ENCODE measurements around the gene FAXC. TPM values are rescaled to one million over a fixed set of nuclear protein-coding genes. Genes with fewer than 3 reads are reported as not detected.
"Not testable (repeated sequence)": the region's sequence is repeated elsewhere in the genome, so short reads cannot be mapped to it uniquely, and the experiment has no call there.

FAXC gene
- total RNA-seq, 1 donor from 2014 or later, result 2.0 TPM

DNA sequence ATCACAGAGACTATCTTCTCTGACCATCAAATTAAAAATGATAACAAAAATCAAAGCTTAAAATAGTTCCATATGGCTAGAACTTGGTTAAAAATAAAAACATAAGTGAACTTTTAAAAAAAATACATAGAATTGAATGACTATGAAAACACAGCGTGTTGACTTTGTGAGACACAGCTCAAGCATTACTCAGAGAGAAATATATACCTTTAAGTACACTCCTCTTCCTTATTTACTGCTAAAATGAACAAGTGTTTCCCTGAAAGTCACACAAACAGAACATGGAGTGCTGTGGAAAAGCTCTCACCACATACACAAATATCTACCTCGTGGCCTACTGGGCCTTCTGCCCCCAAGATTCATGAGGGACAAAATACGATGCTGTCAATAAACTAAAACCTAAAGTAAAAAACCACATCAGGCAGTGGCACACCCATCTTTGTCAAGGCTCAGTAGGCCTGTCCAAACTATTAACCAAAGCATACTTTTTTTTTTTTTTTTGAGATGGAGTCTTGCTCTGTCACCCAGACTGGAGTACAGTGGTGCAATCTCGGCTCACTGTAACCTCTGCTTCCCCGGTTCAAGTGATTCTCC is 7.5 kb downstream of the FAXC start:
- DNase-seq, result no peak

DNA sequence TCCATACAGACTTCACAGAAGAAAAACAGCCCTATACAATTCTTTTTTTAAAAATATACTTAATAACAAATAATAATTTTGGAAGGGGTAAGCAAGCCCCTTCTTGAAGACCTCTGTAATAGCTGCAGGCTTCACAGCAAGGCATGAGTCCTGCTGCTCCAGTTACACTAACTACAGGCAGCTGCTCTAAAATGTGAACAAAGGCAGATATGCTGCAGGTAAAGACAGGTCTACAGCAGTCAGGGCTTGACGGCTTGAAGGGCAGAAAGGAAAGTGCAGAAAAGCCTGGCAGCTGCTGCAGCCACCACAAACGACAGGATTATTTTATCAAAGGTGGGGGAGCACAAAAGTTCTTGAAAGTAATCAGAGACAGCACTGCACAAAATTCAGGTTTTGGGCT is 11.3 kb downstream of the FAXC start:
- no peak for DNase-seq

DNA sequence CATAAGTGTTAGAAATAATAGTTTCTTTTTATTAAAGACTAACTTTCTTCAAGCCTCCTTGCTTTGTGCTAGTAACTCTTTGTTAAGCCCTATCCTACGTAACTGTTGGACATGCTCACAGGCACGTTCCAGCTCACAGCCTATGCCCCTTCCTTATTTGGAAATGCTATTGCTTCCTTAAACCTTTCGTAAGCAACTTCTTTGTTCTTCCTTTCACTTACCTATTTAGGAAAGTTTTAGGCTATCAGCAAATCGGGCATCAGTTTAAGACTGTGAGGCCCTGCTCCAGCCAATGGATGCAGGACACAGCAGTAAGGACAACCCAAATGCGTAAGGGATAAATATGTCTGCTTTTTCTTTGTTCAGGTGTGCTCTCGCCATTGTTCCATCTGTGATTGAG is 14.2 kb downstream of the FAXC start:
- DNase-seq, result not testable (repeated sequence)

DNA sequence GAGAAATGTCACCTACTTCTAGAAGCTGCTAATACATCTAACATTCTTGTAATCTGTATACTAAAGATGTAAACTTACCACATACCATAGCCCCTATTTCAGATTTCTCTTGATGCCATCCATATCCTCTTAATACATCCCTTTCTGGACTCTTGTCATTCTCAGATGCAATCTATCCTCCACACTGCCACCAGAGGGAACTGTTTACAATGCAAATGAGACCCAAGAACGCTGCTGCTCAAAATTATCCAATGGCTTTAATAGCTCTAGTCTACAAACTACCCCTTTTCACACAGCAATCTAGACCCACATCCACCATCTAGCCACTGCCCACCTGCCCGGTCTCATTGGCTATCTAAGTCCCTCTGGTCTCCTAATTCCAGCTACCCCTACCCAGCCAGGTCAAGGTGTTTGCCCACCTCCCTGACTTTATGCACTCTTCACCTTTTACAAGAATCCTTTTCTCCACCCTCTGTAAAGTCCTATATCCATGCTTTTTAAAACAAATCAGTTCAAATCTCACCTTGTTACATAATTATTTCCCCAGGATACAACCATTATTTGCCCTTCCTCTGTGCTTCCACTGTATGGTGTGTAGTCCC is 14.8 kb downstream of the FAXC start:
- no peak for DNase-seq

DNA sequence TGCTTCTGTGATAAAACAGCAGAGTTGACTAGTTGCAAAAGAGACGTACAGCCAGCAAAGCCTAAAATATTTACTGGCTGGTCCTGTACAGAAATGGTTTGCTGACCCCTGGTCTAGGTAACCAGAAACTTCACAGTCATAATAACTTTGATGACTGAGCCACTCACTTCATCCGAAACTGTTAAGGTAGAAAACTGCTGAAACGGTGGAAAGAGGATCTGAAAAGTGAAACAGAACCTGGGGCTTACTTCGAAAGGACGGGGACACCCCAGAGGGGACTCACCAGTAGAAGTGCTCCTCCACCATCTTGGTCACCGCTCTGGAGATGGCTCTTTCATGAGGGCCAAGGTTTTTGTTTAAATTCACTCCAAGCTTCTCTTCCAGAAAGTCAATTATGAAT is 16.4 kb downstream of the FAXC start:
- no peak for DNase-seq

DNA sequence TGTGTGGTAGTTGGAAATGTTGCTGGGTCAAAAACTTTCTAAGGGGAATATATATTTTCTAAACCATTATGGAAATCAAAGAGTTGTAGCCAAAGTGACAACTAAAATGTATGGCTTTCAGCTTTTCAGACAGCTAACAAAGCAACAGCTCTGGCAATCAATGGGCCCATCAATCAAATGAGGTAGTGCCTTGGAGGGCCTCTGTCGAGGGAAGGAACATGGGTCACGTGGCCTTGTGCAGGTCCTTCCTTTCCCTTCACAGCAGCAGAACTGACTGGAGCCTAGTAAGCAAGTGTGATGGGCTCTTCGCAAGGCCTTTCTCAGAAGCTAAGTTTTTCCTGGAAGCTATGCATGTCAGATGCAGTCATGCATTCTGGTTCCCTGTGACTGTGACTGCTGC is 17.9 kb downstream of the FAXC start:
- no peak for DNase-seq

DNA sequence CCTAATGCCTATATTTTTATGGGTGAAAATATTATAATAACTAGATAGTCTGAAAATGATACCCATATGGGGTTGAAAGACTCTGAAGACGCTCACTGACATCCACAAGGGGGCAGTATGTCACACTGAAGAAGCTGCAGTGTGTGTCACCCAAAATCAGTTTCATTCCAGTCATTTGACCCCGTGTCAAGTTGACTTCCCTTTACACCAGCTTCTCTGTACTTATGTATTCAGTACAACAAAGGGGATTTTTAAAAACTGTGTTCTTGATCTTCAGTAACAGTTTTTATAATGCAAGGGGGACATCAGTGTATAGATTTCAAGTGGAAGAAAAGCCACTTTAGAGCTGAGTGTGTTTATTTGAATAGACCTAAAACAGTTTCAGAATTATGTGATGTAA is 19.3 kb downstream of the FAXC start:
- no peak for DNase-seq

DNA sequence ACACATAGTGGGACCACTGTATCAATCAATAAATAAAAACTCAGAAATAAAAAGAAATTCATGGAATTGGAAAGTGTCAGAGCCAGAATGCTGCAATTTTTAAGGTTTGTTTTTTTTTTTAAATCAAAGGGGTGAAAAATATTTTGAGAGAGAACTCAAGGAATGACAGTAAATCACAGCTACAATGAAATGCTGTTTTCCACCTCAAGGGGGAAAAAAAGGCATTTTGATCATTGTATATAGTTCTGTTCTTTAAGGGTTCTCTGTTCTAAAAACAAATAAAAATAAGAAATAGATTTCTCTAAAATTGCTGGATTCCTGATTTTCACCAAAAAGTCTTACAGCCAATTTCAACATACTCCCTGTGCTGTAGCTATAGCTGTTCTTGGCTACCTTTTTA is 24.5 kb downstream of the FAXC start:
- DNase-seq, result no peak

DNA sequence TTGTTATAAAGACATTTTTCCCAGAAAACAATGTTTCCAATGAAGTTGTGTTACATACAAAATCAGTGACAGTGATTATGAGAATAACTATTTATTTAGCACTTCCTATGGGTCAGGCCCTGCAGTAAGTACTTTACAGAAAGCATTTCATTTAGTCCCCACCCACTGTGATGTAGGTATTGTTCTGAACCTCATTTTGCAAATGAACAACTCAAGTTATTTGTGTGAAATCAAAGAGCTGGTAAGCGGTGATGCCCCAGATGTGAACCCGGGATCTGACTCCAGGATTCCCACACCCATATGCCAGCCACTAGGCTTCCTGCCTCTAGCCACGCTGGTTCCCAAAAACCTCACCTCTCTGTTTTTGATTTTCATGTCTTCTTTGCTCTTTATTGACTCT is 30.9 kb downstream of the FAXC start:
- DNase-seq, result no peak

DNA sequence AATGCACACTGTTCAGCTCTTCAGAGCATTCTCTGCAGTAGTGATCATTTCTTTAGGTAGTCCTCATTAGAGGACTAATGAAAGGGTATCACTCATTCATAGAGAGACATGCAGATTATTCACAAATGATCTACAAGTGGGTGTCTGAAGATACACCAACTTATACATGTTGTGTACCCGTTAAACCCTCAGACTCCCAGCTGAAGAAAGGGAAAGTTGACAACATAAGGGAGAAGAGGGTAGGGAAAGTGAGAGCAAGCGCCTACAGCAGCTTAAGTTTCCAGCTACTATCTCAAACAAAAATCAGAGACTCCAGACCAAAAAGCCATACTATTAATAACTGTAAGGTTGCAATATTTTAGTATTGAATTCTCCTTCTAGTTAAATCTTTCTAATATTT is 37.1 kb downstream of the FAXC start:
- no peak for DNase-seq

DNA sequence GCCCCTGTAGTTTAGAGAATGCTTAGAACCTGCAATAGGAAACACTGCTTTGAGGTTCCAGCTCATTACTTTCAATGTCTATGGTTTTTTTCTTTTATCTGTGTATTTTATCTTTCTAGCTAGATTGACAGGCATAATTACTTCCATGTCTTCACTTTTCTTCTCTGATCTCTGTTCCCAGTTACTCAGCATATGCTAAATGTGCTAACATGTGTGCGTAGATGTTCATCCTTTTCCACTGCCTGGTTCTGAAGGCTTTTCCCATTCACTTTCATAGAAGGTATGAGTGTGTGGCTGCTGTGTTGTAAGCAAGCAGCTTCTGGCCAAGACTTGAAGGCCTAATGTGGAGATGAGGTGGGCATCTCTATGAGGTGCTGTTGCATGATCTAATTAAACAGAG is 38.9 kb downstream of the FAXC start:
- no peak for DNase-seq

DNA sequence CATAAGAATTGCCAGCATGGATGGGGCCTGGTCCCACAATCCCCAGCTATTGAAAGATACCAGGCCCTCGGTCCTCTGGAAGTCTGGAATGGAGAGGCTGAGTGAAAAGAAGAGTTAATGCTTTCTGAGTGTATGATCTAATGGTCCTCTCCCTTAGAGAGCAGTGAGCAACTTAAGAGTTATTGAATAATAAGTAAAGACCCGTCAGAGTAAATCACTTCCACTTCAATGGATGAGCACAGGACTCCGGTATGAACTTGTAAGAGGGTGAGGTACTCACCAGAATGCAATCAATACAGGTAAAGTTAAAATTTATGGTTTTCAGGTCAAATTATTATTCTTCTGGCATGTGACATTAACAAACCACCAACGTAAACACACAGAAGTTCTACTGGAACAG is 39.9 kb downstream of the FAXC start:
- no peak for DNase-seq

DNA sequence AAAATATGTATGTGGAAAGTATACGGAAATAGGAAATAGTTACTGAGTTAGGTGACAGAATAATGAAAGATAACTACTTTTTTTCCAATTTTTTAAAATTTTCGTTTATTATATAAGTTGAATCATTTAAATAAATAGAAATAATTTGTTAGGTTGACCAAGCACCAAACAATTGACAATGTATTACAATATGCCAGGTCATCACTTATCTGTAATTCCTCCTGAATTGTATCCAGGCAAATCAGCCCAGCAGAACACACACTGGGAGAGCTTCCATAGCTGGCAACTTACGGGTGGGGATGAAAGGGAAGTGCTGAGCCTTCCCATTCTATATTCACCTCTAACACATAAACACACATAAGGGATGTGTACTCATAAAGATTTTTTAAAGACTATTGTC is 40.7 kb downstream of the FAXC start:
- no peak for DNase-seq

DNA sequence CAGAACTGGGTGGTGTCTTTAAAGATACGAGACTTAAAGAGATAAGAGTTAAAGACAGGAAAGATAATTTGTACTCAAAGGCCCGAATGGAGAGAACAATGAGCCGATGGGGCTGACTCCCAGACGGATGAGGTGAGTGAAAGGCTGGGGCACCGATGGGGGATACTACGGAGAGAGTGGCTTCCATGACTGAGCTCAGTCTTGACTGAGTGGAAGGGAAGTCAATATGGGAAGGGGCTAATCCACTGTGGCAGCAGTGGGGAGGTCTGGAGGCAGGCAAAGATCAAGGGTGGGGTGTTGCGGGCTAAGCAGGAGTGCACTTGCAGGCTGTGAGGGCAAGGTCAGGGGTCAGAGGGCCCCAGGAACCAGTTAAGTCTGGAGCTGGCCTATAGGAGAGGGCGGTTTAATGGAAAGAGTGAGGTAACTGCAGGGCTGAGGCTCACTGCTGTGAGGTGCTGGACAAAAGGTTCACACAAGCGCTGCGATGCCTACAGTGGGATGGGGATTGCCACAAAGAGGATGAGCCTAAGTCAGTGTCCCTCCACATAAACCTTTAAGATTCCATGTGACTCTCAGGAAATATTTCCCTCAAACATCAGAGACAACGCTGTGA is 42.1 kb downstream of the FAXC start:
- DNase-seq, result no peak

DNA sequence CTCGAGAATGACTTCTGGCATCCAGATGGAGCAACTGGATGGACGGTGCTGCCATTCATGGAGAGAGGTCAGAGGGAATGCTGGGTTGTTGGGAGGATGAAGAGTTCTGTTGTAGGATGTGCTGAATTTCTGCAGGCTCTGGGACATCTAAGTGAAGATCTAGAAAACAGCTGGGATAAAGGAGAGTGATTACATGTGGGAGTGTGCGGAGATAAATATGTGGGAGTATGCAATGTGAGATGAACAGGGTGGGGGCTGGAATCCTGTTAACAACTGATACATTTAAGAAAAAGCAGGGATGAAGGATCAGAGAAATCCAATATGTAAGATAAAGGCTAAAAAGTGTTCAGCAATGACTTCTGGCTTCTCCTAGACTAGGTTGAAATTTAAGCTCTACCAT is 43.1 kb downstream of the FAXC start:
- DNase-seq, result no peak

DNA sequence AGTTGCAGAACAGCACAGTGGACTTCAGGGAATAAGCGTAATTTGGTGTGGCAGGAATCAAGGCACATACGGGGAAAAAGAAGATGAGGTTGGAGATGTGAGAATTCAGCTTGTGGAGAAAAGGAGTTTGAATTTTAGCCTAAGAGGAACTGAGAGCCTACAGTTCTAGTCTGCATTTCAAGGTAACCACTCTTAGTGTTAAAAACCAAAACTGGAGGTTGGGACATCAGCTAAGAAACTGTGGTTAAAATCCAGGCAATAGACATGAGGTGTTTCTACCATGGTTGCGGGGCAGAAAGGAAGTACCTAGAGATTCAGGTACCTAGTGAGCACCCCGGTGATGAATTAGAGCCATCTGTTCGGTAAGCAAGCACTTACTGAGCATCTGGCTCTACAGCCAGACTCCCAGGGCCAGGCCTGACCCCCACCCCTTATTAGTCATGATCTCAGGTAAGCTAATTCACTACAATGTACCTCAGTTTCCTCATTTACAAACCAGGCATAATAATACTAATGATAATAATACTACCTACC is 44.4 kb downstream of the FAXC start:
- no peak for DNase-seq

DNA sequence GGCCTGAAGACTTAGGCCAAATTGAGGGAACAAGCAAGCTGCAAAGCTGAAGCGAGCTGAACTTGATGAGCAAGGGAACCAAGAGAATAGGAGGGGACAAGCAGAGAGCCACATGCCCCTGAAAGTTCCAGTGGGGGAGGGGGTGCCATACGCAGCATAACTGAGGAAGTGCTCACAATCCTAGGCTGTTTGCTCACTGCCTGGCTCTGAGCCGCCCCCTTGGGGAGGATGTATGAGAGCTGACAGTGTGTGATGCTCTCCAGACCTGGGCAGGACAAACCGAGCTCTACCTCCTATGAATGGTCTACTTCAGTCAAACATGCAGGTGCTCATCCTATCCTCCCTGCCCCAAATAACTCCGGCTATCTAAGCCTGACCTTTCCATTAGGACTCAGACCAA is 52.1 kb downstream of the FAXC start:
- no peak for DNase-seq

DNA sequence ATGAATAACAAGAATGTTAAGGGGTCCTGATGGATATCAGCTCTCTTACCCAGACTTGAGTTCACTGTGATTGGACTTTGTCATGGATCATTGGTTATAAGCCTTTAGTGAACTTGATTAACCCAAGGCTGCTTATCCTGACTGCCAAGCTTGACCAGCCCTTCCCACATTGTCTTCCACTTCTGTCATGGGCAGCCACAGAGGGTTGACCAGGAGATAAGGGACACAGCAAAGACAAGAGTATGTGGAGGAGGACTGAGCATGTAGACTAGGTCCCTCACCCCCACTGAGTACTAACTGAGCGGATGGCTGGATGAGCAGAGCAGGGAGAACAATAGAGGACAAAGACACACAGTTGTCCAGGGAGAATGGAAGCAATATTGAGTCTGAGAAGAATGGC is 52.5 kb downstream of the FAXC start:
- DNase-seq, result no peak

DNA sequence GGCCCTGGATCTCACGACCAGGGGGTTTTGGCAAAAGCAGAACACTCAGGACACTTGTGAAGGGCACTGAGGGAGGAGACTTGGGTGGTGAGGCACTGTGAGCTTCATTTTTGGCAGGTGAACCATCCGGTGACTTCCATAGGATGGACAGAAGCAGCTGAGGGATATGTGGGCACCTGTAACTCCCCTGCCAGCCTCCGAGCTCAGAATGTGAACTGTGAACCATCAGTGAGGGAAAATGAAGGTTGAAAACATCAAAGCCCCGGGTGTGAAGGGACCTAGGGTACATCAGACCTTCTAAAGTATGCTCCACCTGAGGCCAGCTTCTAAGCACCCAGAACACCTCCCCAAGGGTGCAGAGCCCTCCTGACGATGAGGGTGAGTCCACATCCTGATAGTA is 53.2 kb downstream of the FAXC start:
- no peak for DNase-seq

DNA sequence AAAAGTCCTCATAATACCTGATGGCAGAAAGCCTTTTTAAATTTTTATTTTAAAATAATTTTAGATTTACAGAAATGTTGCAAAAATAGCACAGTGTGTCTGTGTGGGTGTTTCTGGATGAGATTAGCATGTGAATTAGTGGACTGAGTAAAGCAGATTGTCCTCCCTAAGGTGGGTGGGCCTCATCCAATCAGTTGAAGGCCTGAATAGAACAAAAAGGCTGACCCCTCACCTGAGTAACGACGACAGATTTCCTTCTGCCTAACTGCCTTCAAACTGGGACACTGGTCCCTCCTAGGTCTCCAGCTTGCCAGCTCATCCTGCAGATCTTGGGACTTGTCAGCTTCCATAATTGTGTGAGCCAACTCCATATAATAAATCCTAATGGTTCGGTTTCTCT is 54.2 kb downstream of the FAXC start:
- no peak for DNase-seq

DNA sequence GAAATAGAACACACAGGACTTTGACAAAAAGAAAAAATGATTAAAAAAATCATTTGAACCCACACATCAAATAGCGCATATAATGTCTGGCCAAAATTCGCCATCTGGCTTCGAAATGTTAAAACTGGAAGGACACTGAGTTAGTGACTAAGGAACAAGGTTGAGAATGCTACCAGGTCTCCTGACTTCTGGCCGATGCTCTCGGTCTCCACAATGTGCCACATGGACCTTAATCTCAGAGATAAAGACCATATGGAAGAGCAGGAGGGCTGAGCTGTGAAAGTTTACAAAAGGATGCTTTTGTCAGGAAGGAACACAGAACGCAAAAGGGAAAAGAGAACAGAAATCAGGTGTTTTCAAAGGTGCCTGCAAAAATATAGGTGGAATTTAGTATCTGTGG is 54.7 kb downstream of the FAXC start:
- no peak for DNase-seq

DNA sequence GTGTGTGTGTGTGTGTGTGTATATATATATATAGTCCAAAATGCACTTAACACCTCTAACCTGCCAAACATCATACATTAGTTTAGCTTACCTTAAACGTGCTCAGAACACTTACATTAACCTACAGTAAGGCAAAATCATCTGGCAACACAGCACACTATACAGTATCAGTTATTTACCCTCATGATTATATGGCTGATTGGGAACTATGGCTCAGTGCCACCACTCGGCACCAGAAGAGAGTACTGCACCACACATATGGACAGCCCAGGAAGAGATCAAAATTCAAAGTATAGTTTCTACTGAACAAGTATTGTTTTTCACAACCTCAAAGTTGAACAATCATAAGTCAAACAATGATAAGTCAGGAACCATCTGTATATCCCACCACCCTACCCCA is 59.8 kb downstream of the FAXC start:
- no peak for DNase-seq

DNA sequence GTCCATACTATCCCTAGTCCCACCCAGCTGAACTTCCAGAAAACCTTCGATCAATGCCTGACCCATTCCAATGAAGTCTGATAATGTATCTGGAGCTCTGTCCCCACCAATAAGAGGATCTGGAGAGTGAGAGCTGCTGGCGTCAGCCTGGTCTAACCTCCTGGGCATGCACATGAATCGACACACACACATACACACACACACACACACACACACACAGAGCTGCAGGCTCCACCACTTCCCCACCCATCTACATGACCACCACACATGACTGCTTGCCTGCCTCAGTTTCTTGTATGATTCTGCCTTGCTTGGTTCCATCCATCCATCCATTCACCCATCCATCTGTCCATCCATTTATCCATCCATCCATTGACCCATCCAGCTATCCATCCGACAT is 60.8 kb downstream of the FAXC start:
- DNase-seq, result no peak

DNA sequence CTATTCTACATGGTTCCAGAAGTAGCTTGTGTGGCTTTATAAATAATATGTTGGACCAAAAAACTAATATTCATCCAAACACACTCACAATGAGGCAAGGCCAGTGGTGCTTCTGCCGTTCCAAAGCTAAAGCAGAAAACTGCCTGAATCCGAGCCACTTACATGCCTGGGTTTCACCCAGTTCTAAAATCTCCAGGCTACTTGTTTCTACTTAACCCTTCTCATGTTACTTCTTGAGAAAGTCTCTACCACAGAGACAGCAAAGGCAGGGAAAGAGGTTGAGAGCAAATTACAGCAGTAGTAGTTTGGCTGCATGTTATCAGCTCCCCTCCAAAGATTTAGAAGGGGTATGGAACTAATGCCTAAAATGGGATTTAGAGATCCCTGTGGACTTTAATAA is 62.0 kb downstream of the FAXC start:
- DNase-seq, result no peak

All from skin of body (tissue), 2 donors.